ENCODE results near the gene CNGA4.
"Not testable (repeated sequence)": the region's sequence is repeated elsewhere in the genome, so short reads cannot be mapped to it uniquely, and the experiment has no call there.

DNA sequence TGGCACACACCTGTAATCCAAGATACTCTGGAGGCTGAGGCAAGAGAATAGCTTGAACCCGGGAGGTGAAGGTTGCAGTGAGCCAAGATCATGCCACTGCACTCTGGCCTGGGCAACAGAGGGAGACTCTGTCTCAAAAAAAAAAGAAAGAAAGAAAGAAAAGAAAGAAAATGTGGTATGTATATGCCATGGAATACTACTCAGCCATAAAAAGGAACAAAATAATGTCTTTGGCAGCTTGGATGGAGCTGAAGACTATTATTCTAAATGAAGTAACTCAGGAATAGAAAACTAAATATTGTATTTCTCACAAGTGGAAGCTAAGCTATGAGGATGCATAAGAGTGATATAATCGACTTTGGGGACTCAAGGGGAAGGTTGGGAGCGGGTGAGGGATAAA, 10.0 kb downstream of the CNGA4 start:
- not testable (repeated sequence) for TF ChIP-seq EZH2, EZH2phosphoT487 (IDR thresholded peaks at IDR 0.05)
- TF ChIP-seq, protein P1, sequence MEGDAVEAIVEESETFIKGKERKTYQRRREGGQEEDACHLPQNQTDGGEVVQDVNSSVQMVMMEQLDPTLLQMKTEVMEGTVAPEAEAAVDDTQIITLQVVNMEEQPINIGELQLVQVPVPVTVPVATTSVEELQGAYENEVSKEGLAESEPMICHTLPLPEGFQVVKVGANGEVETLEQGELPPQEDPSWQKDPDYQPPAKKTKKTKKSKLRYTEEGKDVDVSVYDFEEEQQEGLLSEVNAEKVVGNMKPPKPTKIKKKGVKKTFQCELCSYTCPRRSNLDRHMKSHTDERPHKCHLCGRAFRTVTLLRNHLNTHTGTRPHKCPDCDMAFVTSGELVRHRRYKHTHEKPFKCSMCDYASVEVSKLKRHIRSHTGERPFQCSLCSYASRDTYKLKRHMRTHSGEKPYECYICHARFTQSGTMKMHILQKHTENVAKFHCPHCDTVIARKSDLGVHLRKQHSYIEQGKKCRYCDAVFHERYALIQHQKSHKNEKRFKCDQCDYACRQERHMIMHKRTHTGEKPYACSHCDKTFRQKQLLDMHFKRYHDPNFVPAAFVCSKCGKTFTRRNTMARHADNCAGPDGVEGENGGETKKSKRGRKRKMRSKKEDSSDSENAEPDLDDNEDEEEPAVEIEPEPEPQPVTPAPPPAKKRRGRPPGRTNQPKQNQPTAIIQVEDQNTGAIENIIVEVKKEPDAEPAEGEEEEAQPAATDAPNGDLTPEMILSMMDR (IDR thresholded peaks at IDR 0.05), result not testable (repeated sequence)

Data from neural progenitor cell (in vitro differentiated cells).